CD4-positive, alpha-beta memory T cell (primary cell): ENCODE results near the gene POLR1F. TPM values are rescaled to one million over a fixed set of nuclear protein-coding genes. Genes with fewer than 3 reads are reported as not detected.

Source experiments
- CTCF ChIA-PET: fragments of 350-600 bp; sonication (Branson Sonifier 250); formaldehyde crosslinking; loops from one replicate; lab custom pipeline; 2021; ENCODE audit warnings: inconsistent platforms; ENCODE audit not compliant: partially characterized antibody; lab: Charles Lee
- POLR2A ChIA-PET: fragments of 350-600 bp; sonication (Branson Sonifier 250); formaldehyde crosslinking; loops from one replicate; lab custom pipeline; 2021; ENCODE audit not compliant: partially characterized antibody; lab: Charles Lee
- DNase-seq, 5 donors: peaks; one replicate each; pipeline versions ENCODE4 v3.0.0 to v3.0.0-alpha.2; 2020 to 2022; ENCODE audit warnings: mixed read lengths in 1 of 5
- H3K27ac ChIP-seq: one replicate; pipeline ENCODE4 v1.7.0; 2013; ENCODE audit warnings: low read depth, low read length
- H3K27me3 ChIP-seq: 2 replicates; pipeline ENCODE4 v1.7.0; 2013; ENCODE audit warnings: mild to moderate bottlenecking, low read length, moderate library complexity; ENCODE audit not compliant: insufficient read depth
- H3K36me3 ChIP-seq: 2 replicates; pipeline ENCODE4 v1.7.0; 2013; ENCODE audit warnings: mild to moderate bottlenecking, low read length, moderate library complexity; ENCODE audit not compliant: insufficient read depth
- H3K4me1 ChIP-seq: 2 replicates; pipeline ENCODE4 v1.7.0; 2013; ENCODE audit warnings: mild to moderate bottlenecking, low read length, moderate library complexity; ENCODE audit not compliant: insufficient read depth
- H3K4me3 ChIP-seq, 2 donors: one replicate each; pipeline ENCODE4 v1.7.0; 2013; ENCODE audit warnings: low read length in 2 of 2, mild to moderate bottlenecking in 1 of 2
- H3K9me3 ChIP-seq, 2 donors: one replicate each; pipeline ENCODE4 v1.7.0; 2013; ENCODE audit warnings: low read length in 2 of 2, control low read depth in 1 of 2; ENCODE audit not compliant: control insufficient read depth in 1 of 2
- H3K27ac Mint-ChIP-seq, 7 donors: one replicate each; pipeline ENCODE4 v1.8.0; 2020 to 2021; ENCODE audit warnings: mixed read lengths in 7 of 7, mild to moderate bottlenecking in 6 of 7, inconsistent platforms in 3 of 7, moderate library complexity in 3 of 7
- H3K27me3 Mint-ChIP-seq, 2 donors: one replicate each; pipeline ENCODE4 v1.8.0; 2020 to 2021; ENCODE audit warnings: mixed read lengths in 2 of 2
- H3K36me3 Mint-ChIP-seq, 2 donors: one replicate each; pipeline ENCODE4 v1.8.0; 2020 to 2021; ENCODE audit warnings: mixed read lengths in 2 of 2, inconsistent platforms in 1 of 2, mild to moderate bottlenecking in 1 of 2
- H3K4me1 Mint-ChIP-seq, 4 donors: one replicate each; pipeline ENCODE4 v1.8.0; 2020 to 2021; ENCODE audit warnings: mixed read lengths in 4 of 4, mild to moderate bottlenecking in 1 of 4
- H3K4me3 Mint-ChIP-seq, 8 donors: one replicate each; pipeline ENCODE4 v1.8.0; 2020 to 2021; ENCODE audit warnings: mixed read lengths in 8 of 8, mild to moderate bottlenecking in 7 of 8, moderate library complexity in 6 of 8, inconsistent platforms in 3 of 8
- H3K9me3 Mint-ChIP-seq, 8 donors: one replicate each; pipeline ENCODE4 v1.8.0; 2020 to 2021; ENCODE audit warnings: mixed read lengths in 8 of 8, mild to moderate bottlenecking in 5 of 8, inconsistent platforms in 3 of 8, moderate library complexity in 1 of 8
- intact Hi-C: fragments of 100-400 bp; cut with micrococcal nuclease; formaldehyde crosslinking; loops from one replicate; pipeline ENCODE4 v1.15.1; 2023
- polyA plus RNA-seq, 2 donors: library from polyadenylated mRNA; unstranded; fragments of 300-500 nt; fragmentation: Illumina TruSeq; gene quantifications; one replicate each; pipeline ENCODE4 v1.2.3, GENCODE V29; 2021
- total RNA-seq, 2 experiments: library from RNA; stranded (reverse); gene quantifications; one replicate each; pipeline ENCODE4 v1.2.3, GENCODE V29; 2021

Gene POLR1F
- total and polyA plus RNA-seq, 4 experiments from 2014 or later: 11.9 to 36.1 (median 23.8) TPM

DNA sequence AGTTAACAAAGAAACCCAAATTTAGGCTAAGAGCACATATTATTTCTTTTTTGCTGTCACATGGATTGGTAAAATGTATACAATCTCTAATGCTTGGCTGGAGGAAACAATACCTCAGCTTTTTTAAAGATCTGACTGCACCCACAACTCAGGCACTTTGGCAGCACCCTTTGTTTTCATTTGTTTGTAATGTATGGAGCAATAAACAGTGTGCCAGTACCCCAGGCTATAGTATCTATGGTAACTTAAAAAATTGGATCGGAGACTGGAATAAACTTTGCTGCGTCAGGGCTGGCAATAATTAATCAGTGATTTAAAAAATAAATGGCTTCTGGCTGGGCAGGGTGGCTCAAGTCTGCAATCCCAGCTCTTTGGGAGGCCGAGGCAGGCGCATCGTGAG is 27.2 kb downstream of the POLR1F start:
- ChIA-PET POLR2A (no interaction called here), CTCF (no interaction called here)
- Histone ChIP-seq H3K36me3 (no peaks in the 10 kb centered on the region), H3K4me1 (no peaks in the 10 kb centered on the region), H3K27ac (no peak overlapping the region), H3K4me3 (no peak overlapping the region), H3K27me3 (no peaks in the 10 kb centered on the region), H3K9me3 (no peaks in the 10 kb centered on the region)
- peaks cover 0 to 5% (median 4%) of the 10 kb centered on the region in 4 donors for H3K4me1 Mint-ChIP-seq
- H3K9me3 Mint-ChIP-seq: peaks cover 0 to 7% (median under 1%) of the 10 kb centered on the region in 8 donors
- intact Hi-C loops: no loop called here
- H3K4me3 Mint-ChIP-seq: no peak overlapping the region
- DNase-seq: no peak
- H3K36me3 Mint-ChIP-seq: no peaks in the 10 kb centered on the region
- no peaks in the 10 kb centered on the region for H3K27me3 Mint-ChIP-seq
- no peak overlapping the region for H3K27ac Mint-ChIP-seq

DNA sequence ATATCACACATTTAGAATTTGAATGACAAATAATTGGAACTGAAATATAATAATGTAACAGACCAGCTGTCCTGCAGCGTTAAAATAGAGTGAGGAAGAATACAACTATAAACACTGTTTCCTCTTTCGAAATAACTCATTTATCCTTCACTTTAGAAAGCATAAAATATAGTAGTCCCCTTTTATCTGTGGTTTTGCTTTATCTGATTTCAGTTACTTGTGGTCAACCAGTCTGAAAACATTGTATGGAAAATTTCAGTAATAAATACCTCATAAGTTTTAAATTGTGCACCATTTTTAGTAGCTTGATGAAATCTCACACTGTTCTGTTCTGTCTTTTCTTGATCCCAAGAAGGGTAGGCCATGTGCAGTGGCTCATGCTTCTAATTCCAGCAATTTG is 31.7 kb downstream of the POLR1F start:
- intact Hi-C loops: no loop called here
- Mint-ChIP-seq H3K36me3 (no peaks in the 10 kb centered on the region), H3K4me3 (no peak overlapping the region), H3K27me3 (no peaks in the 10 kb centered on the region), H3K4me1 (peaks cover 0 to 5% (median 4%) of the 10 kb centered on the region in 4 donors), H3K9me3 (peaks cover 0 to 4% (median 0%) of the 10 kb centered on the region in 8 donors), H3K27ac (no peak overlapping the region)
- no peaks in the 10 kb centered on the region for H3K4me1 ChIP-seq
- H3K4me3 ChIP-seq: no peak overlapping the region
- H3K36me3 ChIP-seq: no peaks in the 10 kb centered on the region
- H3K27me3 ChIP-seq: no peaks in the 10 kb centered on the region
- no peak for DNase-seq
- H3K27ac ChIP-seq: no peak overlapping the region
- no peaks in the 10 kb centered on the region for H3K9me3 ChIP-seq
- POLR2A ChIA-PET: no interaction called here
- CTCF ChIA-PET: interaction anchor here (0.7 kb wide), 1 partner anchor 11 kb away, joined by 3 read pairs; no protein-coding TSS in a partner anchor

DNA sequence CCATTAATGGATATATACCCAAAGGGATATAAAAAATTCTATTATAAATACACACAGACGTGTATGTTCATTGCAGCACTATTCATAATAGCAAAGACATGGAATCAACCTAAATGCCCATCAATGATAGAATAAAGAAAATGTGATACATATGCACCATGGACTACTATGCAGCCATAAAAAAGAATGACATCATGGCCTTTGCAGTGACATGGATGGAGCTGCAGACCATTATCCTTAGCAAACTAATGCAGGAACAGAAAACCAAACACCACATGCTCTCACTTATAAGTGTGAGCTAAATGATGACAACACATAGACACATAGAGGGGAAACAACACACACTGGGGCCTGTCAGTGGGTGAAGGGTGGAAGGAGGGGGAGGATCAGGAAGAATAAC is 33.0 kb downstream of the POLR1F start:
- no peaks in the 10 kb centered on the region for H3K4me1 ChIP-seq
- Mint-ChIP-seq H3K9me3 (peaks cover 0 to 1% (median 0%) of the 10 kb centered on the region in 8 donors), H3K4me1 (peaks cover 0 to 5% (median 4%) of the 10 kb centered on the region in 4 donors), H3K27ac (no peak overlapping the region), H3K27me3 (no peaks in the 10 kb centered on the region), H3K4me3 (no peak overlapping the region), H3K36me3 (no peaks in the 10 kb centered on the region)
- H3K4me3 ChIP-seq: no peak overlapping the region
- H3K27me3 ChIP-seq: no peaks in the 10 kb centered on the region
- CTCF ChIA-PET: no interaction called here
- no peaks in the 10 kb centered on the region for H3K36me3 ChIP-seq
- intact Hi-C loops: no loop called here
- no peaks in the 10 kb centered on the region for H3K9me3 ChIP-seq
- no peak for DNase-seq
- POLR2A ChIA-PET: no interaction called here
- H3K27ac ChIP-seq: no peak overlapping the region

DNA sequence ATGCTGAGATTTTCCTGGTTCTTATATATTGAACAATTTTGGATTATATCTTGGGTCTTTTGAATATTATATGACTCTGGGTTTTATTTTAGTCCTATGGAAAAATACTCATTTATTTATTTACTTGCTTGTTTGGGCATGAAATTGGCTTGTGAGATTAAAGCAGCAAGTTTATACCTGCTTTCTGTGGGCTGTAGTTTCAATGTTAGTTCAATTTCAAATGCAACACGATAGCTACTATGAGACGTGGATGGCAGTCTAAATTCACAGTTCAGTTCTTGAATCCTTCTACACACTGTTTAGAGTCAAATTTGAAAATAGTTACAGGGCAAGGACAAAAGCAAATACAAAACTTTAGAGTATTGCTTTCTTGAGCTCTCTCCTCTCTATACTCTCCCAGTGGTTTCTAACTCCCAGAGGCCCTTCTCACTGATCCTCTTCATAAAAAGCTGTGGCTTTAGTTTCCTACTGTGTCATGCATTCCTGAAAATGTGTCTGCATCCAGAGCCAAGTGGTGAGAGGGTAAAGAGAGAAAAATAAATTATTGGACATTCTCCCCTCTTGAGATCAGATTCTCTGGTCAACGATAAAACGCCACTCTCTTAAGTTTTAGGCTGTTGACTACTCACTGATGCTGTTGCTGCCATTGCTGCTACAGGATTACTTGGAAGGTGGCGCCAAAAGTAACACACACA is 34.4 kb downstream of the POLR1F start:
- intact Hi-C loops: no loop called here
- Mint-ChIP-seq H3K9me3 (no peaks in the 10 kb centered on the region), H3K27me3 (no peaks in the 10 kb centered on the region), H3K27ac (no peak overlapping the region), H3K4me3 (no peak overlapping the region), H3K36me3 (no peaks in the 10 kb centered on the region), H3K4me1 (peaks cover 0 to 5% (median 4%) of the 10 kb centered on the region in 4 donors)
- Histone ChIP-seq H3K27ac (no peak overlapping the region), H3K27me3 (no peaks in the 10 kb centered on the region), H3K36me3 (no peaks in the 10 kb centered on the region), H3K9me3 (no peaks in the 10 kb centered on the region), H3K4me3 (no peak overlapping the region), H3K4me1 (no peaks in the 10 kb centered on the region)
- DNase-seq: no peak
- ChIA-PET POLR2A (no interaction called here), CTCF (no interaction called here)

DNA sequence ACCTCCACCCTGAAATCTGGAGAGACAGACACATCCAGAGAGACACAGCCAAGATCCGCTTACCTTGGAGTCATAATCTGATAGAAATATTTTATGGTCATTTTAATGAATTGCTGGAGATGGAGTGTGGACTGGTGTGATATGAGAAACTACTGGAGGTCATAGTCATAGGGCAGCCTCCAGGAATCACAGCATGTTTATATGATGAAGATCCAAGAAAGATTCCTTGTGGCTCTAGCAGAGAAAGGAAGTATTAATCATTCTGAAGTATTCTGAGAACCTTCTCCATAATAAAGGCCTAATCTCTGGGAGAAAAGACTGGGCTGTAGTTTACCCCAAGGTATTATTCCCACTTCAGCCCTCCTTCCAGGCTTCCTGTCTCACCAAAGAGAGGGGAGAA is 38.0 kb downstream of the POLR1F start:
- no peaks in the 10 kb centered on the region for H3K4me1 Mint-ChIP-seq
- ChIA-PET POLR2A (no interaction called here), CTCF (no interaction called here)
- no peaks in the 10 kb centered on the region for H3K27me3 Mint-ChIP-seq
- Histone ChIP-seq H3K27me3 (no peaks in the 10 kb centered on the region), H3K4me1 (no peaks in the 10 kb centered on the region), H3K9me3 (no peaks in the 10 kb centered on the region), H3K36me3 (no peaks in the 10 kb centered on the region), H3K4me3 (no peak overlapping the region), H3K27ac (no peak overlapping the region)
- no peaks in the 10 kb centered on the region for H3K9me3 Mint-ChIP-seq
- no peak overlapping the region for H3K4me3 Mint-ChIP-seq
- intact Hi-C loops: no loop called here
- no peaks in the 10 kb centered on the region for H3K36me3 Mint-ChIP-seq
- no peak for DNase-seq
- H3K27ac Mint-ChIP-seq: no peak overlapping the region

DNA sequence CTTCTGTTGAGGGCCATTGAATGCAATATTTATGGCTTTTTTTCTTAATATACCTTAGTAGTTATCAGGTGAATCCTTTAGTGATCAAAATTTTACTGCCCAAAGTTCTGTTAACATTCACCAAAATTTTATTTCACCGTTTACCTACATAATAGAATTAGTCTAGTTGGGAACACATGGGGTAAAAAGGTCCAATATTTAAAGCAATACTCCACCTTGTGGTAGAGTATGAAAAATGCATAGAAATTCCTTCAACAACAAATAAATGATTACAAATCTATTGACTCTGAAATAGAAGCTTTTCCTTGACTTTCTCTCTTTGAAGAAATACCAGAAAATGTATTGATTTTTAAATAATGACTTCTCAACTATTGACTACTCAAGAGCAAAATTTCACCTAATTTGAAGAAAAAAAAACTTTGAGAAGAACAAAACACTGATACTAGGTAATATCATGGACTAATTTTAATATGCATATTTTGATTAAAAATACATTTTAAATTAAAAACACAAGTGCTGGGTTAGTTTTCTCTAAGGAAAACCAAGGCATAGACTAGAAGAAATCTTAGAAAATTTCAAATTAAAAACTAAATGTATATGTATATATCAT is 43.3 kb downstream of the POLR1F start:
- no peaks in the 10 kb centered on the region for H3K36me3 ChIP-seq
- peaks cover 3% of the 10 kb centered on the region for H3K4me1 ChIP-seq
- Mint-ChIP-seq H3K4me1 (peaks cover 1 to 11% (median 7%) of the 10 kb centered on the region in 4 donors), H3K4me3 (no peak overlapping the region), H3K27me3 (no peaks in the 10 kb centered on the region), H3K9me3 (no peaks in the 10 kb centered on the region), H3K27ac (no peak overlapping the region), H3K36me3 (no peaks in the 10 kb centered on the region)
- intact Hi-C loops: loop anchor here (1.0 to 5.0 kb wide), 3 partner anchors 1313 to 1958 kb away; no protein-coding TSS in a partner anchor
- H3K27ac ChIP-seq: no peak overlapping the region
- H3K4me3 ChIP-seq: no peak overlapping the region
- H3K9me3 ChIP-seq: no peaks in the 10 kb centered on the region
- DNase-seq: peak in 3 of 5 donors; percentile 13 to 17 (median 16)
- ChIA-PET POLR2A (no interaction called here), CTCF (interaction anchor here (1.3 to 2.0 kb wide), 4 partner anchors 8 to 1984 kb away, joined by 3 to 13 read pairs (median 4); no protein-coding TSS in a partner anchor)
- H3K27me3 ChIP-seq: no peaks in the 10 kb centered on the region

DNA sequence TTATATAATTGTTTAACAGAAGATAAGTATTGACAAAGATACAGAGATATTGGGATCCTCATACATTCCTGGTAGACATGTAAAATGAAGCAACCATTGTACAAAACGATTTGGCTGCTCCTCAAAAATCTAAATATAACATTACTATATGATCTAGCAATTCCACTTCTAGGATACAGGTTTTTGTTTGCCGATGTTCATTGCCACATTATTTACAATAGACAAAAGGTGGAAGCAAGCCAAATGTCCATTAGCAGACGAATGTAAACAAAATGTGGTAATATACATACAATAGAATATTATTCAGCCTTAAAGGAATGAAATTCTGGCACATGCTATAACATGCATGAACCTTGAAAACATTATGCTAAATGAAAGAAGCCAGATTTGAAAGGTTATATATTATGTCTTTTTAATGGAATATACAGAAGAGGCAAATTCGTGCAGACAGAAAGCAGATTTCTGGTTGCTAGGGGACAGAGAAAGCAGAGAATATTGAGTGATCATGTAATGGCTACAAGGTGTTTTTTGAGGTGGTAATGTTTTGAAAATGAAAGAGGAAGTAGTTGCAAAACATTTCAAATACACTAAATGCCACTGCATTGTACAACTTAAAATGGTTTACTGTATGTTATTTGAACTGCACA is 44.9 kb downstream of the POLR1F start:
- ChIA-PET POLR2A (no interaction called here), CTCF (interaction anchor here (1.4 to 2.0 kb wide), 2 partner anchors 1894 to 1983 kb away, joined by 5 to 13 read pairs; no protein-coding TSS in a partner anchor)
- Histone ChIP-seq H3K9me3 (no peaks in the 10 kb centered on the region), H3K4me1 (peaks cover 3% of the 10 kb centered on the region), H3K36me3 (no peaks in the 10 kb centered on the region), H3K4me3 (no peak overlapping the region), H3K27ac (no peak overlapping the region), H3K27me3 (no peaks in the 10 kb centered on the region)
- H3K4me3 Mint-ChIP-seq: peak overlapping the region in 5 of 8 donors; percentile 2 to 54 (median 37)
- no peaks in the 10 kb centered on the region for H3K36me3 Mint-ChIP-seq
- peaks cover 1 to 11% (median 7%) of the 10 kb centered on the region in 4 donors for H3K4me1 Mint-ChIP-seq
- no peaks in the 10 kb centered on the region for H3K9me3 Mint-ChIP-seq
- intact Hi-C loops: no loop called here
- H3K27ac Mint-ChIP-seq: no peak overlapping the region
- DNase-seq: peak in 1 of 5 donors; percentile 2
- H3K27me3 Mint-ChIP-seq: peaks cover 0 to 2% of the 10 kb centered on the region in 2 donors
